Stimulated activated CD8-positive, alpha-beta memory T cell treated with anti-CD3 and anti-CD28 coated beads, Interleukin-4, amount 100 ng/mL, for 4 hours (primary cell): ENCODE results near the gene ARMC6.
"Not testable (repeated sequence)": the region's sequence is repeated elsewhere in the genome, so short reads cannot be mapped to it uniquely, and the experiment has no call there.

Experiments used
- DNase-seq, 2 donors: peaks; one replicate each; pipeline ENCODE4 v3.0.0-alpha.2; 2020; ENCODE audit warnings: low read depth in 2 of 2, low spot score in 1 of 2

The ARMC6 gene

GRCh38 chr19:19022380-19022961 lies 10.9 kb upstream of the ARMC6 start:
- DNase-seq: no peak

GRCh38 chr19:19023376-19023775 lies 10.0 kb upstream of the ARMC6 start:
- DNase-seq: not testable (repeated sequence)

GRCh38 chr19:19025861-19026260 lies 7.5 kb upstream of the ARMC6 start:
- DNase-seq: no peak

GRCh38 chr19:19026299-19026971 lies 7.0 kb upstream of the ARMC6 start:
- DNase-seq: no peak

GRCh38 chr19:19027228-19027627 lies 6.2 kb upstream of the ARMC6 start:
- no peak for DNase-seq

GRCh38 chr19:19028526-19028925 lies 4.9 kb upstream of the ARMC6 start:
- DNase-seq: no peak

- DNase-seq: no peak
These were observed 1.5 kb upstream of the ARMC6 start for GRCh38 chr19:19031891-19032290.

GRCh38 chr19:19032420-19033175 lies 805 bp upstream of the ARMC6 start:
- peak; percentile 42 to 71 for DNase-seq

GRCh38 chr19:19033176-19033425 lies 302 bp upstream of the ARMC6 start:
- DNase-seq: no peak

GRCh38 chr19:19034204-19034624 lies 811 bp downstream of the ARMC6 start:
- peak; percentile 36 to 40 for DNase-seq

- DNase-seq: peak in 1 of 2 donors; percentile 6
These were observed 6.5 kb downstream of the ARMC6 start for GRCh38 chr19:19039901-19040300.

- no peak for DNase-seq
These were observed 7.0 kb downstream of the ARMC6 start for GRCh38 chr19:19040417-19040816.

GRCh38 chr19:19042732-19043280 lies 9.4 kb downstream of the ARMC6 start:
- no peak for DNase-seq

- DNase-seq: no peak
These were observed 10.1 kb downstream of the ARMC6 start for GRCh38 chr19:19043481-19043880.

- DNase-seq: no peak
These were observed 10.5 kb downstream of the ARMC6 start for GRCh38 chr19:19043881-19044280.

GRCh38 chr19:19049406-19049805 lies 16.0 kb downstream of the ARMC6 start:
- DNase-seq: no peak

GRCh38 chr19:19050104-19050503 lies 16.7 kb downstream of the ARMC6 start:
- no peak for DNase-seq

GRCh38 chr19:19050731-19051130 lies 17.3 kb downstream of the ARMC6 start:
- no peak for DNase-seq

GRCh38 chr19:19051478-19052213 lies 18.2 kb downstream of the ARMC6 start:
- no peak for DNase-seq

GRCh38 chr19:19052921-19053320 lies 19.5 kb downstream of the ARMC6 start:
- no peak for DNase-seq

- peak in 1 of 2 donors; percentile 12 for DNase-seq
These were observed 20.3 kb downstream of the ARMC6 start for GRCh38 chr19:19053508-19054314.
